Suprapubic skin (tissue), 4 donors: ENCODE results near the gene USP15. TPM values are rescaled to one million over a fixed set of nuclear protein-coding genes. Genes with fewer than 3 reads are reported as not detected.

Source experiments
- DNase-seq, 2 donors: peaks; one replicate each; pipeline ENCODE4 v3.0.0-alpha.2; 2019; ENCODE audit warnings: low spot score in 2 of 2
- H3K27ac ChIP-seq: fragments of 200-600 bp; sonication (generic); one replicate; pipeline ENCODE4 v1.5.1; 2019
- H3K27me3 ChIP-seq: fragments of 200-600 bp; sonication (generic); one replicate; pipeline ENCODE4 v1.5.1; 2019
- H3K36me3 ChIP-seq: fragments of 200-600 bp; sonication (generic); one replicate; pipeline ENCODE4 v1.5.1; 2019
- H3K4me1 ChIP-seq: fragments of 200-600 bp; sonication (generic); one replicate; pipeline ENCODE4 v1.5.1; 2019
- H3K4me3 ChIP-seq: fragments of 200-600 bp; sonication (generic); one replicate; pipeline ENCODE4 v1.5.1; 2019; ENCODE audit warnings: mild to moderate bottlenecking
- H3K9me3 ChIP-seq: fragments of 200-600 bp; sonication (generic); one replicate; pipeline ENCODE4 v1.5.1; 2019
- CTCF ChIP-seq, 2 donors: fragments of 200-600 bp in 1 of 2; fragments of 450-650 bp in 1 of 2; sonication (generic) in 1 of 2; IDR thresholded peaks; one replicate each; pipeline ENCODE4 v1.5.1; 2016 to 2019; ENCODE audit warnings: antibody characterized with exemption in 2 of 2, mild to moderate bottlenecking in 1 of 2, moderate library complexity in 1 of 2
- EP300 ChIP-seq: sonication (generic); formaldehyde crosslinking; IDR thresholded peaks from one replicate; pipeline ENCODE4 v1.6.1; 2017; ENCODE audit warnings: antibody characterized with exemption
- POLR2A ChIP-seq, 2 donors: fragments of 450-650 bp; IDR thresholded peaks; one replicate each; pipeline ENCODE4 v1.6.1; 2017; ENCODE audit warnings: antibody characterized with exemption in 2 of 2, mild to moderate bottlenecking in 2 of 2, moderate library complexity in 2 of 2
- POLR2AphosphoS5 ChIP-seq, 3 donors: sonication (generic); formaldehyde crosslinking; IDR thresholded peaks; one replicate each; pipeline ENCODE4 v1.6.1; 2017; ENCODE audit warnings: antibody characterized with exemption in 3 of 3
- WGBS: methylation state at CpG from one replicate; pipeline ENCODE4 v1.1.5; 2018; 5-methylcytosine and 5-hydroxymethylcytosine counted together
- total RNA-seq, 4 donors: library from RNA; depleted of rRNA; stranded (reverse); fragments of >200 nt; gene quantifications; one replicate each; pipeline ENCODE4 v1.1.0, GENCODE V29; 2016

The USP15 gene
- total RNA-seq, 4 donors from 2014 or later = 59.1 to 141 (median 80.6) TPM

- Histone ChIP-seq H3K27ac (no peak overlapping the region), H3K9me3 (no peaks in the 10 kb centered on the region), H3K4me3 (no peak overlapping the region), H3K36me3 (no peaks in the 10 kb centered on the region), H3K27me3 (no peaks in the 10 kb centered on the region), H3K4me1 (peaks cover 21% of the 10 kb centered on the region)
- 91% methylated on average over 6 of the region's 6 CpGs for WGBS
- no peak for TF ChIP-seq POLR2A (IDR thresholded peaks at IDR 0.05)
- no peak for TF ChIP-seq CTCF (IDR thresholded peaks at IDR 0.05)
- no peak for TF ChIP-seq EP300
- TF ChIP-seq POLR2AphosphoS5 (IDR thresholded peaks at IDR 0.05) = no peak
- no peak for DNase-seq
Observed at GRCh38 chr12:62217466-62218194, 42.6 kb upstream of the USP15 start.

GRCh38 chr12:62221107-62221506 lies 39.1 kb upstream of the USP15 start:
- Histone ChIP-seq H3K27me3 (no peaks in the 10 kb centered on the region), H3K36me3 (no peaks in the 10 kb centered on the region), H3K9me3 (no peaks in the 10 kb centered on the region), H3K27ac (no peak overlapping the region), H3K4me1 (peaks cover 4% of the 10 kb centered on the region), H3K4me3 (no peak overlapping the region)
- no peak for DNase-seq
- TF ChIP-seq POLR2A (IDR thresholded peaks at IDR 0.05) (no peak), CTCF (IDR thresholded peaks at IDR 0.05) (no peak), POLR2AphosphoS5 (IDR thresholded peaks at IDR 0.05) (no peak), EP300 (no peak)

GRCh38 chr12:62224601-62225000 lies 35.6 kb upstream of the USP15 start:
- H3K27me3 ChIP-seq = no peaks in the 10 kb centered on the region
- H3K27ac ChIP-seq = no peak overlapping the region
- WGBS = 93% methylated on average over 3 of the region's 3 CpGs
- no peak for TF ChIP-seq CTCF (IDR thresholded peaks at IDR 0.05)
- TF ChIP-seq POLR2A (IDR thresholded peaks at IDR 0.05) = no peak
- TF ChIP-seq EP300 = no peak
- no peak for TF ChIP-seq POLR2AphosphoS5 (IDR thresholded peaks at IDR 0.05)
- DNase-seq = no peak
- no peaks in the 10 kb centered on the region for H3K9me3 ChIP-seq
- H3K4me3 ChIP-seq = no peak overlapping the region
- H3K4me1 ChIP-seq = no peaks in the 10 kb centered on the region
- H3K36me3 ChIP-seq = no peaks in the 10 kb centered on the region

GRCh38 chr12:62227091-62227490 lies 33.1 kb upstream of the USP15 start:
- TF ChIP-seq EP300 (no peak), CTCF (IDR thresholded peaks at IDR 0.05) (no peak), POLR2AphosphoS5 (IDR thresholded peaks at IDR 0.05) (no peak), POLR2A (IDR thresholded peaks at IDR 0.05) (no peak)
- 61% methylated on average over 2 of the region's 2 CpGs for WGBS
- Histone ChIP-seq H3K27me3 (no peaks in the 10 kb centered on the region), H3K4me3 (no peak overlapping the region), H3K9me3 (no peaks in the 10 kb centered on the region), H3K36me3 (no peaks in the 10 kb centered on the region), H3K4me1 (no peaks in the 10 kb centered on the region), H3K27ac (no peak overlapping the region)
- no peak for DNase-seq

- TF ChIP-seq POLR2AphosphoS5 (IDR thresholded peaks at IDR 0.05) (no peak), EP300 (no peak), POLR2A (IDR thresholded peaks at IDR 0.05) (no peak), CTCF (IDR thresholded peaks at IDR 0.05) (no peak)
- Histone ChIP-seq H3K36me3 (no peaks in the 10 kb centered on the region), H3K27ac (no peak overlapping the region), H3K4me1 (no peaks in the 10 kb centered on the region), H3K27me3 (no peaks in the 10 kb centered on the region), H3K9me3 (no peaks in the 10 kb centered on the region), H3K4me3 (no peak overlapping the region)
- 100% methylated on average over 2 of the region's 2 CpGs for WGBS
- no peak for DNase-seq
Observed at GRCh38 chr12:62230652-62231051, 29.6 kb upstream of the USP15 start.
